Measurements from ENCODE around the gene PTPRD. TPM values are rescaled to one million over a fixed set of nuclear protein-coding genes. Genes with fewer than 3 reads are reported as not detected.

The PTPRD gene
- total RNA-seq, 1 experiment from 2014 or later, result 69.6 TPM

GRCh38 chr9:9747787-9748186 lies 865.0 kb downstream of the PTPRD start (continued):
- TF ChIP-seq, protein P1, sequence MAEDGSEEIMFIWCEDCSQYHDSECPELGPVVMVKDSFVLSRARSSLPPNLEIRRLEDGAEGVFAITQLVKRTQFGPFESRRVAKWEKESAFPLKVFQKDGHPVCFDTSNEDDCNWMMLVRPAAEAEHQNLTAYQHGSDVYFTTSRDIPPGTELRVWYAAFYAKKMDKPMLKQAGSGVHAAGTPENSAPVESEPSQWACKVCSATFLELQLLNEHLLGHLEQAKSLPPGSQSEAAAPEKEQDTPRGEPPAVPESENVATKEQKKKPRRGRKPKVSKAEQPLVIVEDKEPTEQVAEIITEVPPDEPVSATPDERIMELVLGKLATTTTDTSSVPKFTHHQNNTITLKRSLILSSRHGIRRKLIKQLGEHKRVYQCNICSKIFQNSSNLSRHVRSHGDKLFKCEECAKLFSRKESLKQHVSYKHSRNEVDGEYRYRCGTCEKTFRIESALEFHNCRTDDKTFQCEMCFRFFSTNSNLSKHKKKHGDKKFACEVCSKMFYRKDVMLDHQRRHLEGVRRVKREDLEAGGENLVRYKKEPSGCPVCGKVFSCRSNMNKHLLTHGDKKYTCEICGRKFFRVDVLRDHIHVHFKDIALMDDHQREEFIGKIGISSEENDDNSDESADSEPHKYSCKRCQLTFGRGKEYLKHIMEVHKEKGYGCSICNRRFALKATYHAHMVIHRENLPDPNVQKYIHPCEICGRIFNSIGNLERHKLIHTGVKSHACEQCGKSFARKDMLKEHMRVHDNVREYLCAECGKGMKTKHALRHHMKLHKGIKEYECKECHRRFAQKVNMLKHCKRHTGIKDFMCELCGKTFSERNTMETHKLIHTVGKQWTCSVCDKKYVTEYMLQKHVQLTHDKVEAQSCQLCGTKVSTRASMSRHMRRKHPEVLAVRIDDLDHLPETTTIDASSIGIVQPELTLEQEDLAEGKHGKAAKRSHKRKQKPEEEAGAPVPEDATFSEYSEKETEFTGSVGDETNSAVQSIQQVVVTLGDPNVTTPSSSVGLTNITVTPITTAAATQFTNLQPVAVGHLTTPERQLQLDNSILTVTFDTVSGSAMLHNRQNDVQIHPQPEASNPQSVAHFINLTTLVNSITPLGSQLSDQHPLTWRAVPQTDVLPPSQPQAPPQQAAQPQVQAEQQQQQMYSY (CRISPR knock-in tag; IDR thresholded peaks at IDR 0.05), result no peak
- TF ChIP-seq, protein P2, sequence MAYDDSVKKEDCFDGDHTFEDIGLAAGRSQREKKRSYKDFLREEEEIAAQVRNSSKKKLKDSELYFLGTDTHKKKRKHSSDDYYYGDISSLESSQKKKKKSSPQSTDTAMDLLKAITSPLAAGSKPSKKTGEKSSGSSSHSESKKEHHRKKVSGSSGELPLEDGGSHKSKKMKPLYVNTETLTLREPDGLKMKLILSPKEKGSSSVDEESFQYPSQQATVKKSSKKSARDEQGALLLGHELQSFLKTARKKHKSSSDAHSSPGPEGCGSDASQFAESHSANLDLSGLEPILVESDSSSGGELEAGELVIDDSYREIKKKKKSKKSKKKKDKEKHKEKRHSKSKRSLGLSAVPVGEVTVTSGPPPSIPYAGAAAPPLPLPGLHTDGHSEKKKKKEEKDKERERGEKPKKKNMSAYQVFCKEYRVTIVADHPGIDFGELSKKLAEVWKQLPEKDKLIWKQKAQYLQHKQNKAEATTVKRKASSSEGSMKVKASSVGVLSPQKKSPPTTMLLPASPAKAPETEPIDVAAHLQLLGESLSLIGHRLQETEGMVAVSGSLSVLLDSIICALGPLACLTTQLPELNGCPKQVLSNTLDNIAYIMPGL (CRISPR knock-in tag; IDR thresholded peaks at IDR 0.05), result no peak
- TF ChIP-seq ZNF425 (CRISPR knock-in tag; conservative IDR thresholded peaks at IDR 0.05) (no peak), SP1 (CRISPR knock-in tag; conservative IDR thresholded peaks at IDR 0.05) (no peak), GTF2I (CRISPR knock-in tag; conservative IDR thresholded peaks at IDR 0.05) (no peak), ZNF423 (CRISPR knock-in tag; IDR thresholded peaks at IDR 0.05) (no peak)

DNA sequence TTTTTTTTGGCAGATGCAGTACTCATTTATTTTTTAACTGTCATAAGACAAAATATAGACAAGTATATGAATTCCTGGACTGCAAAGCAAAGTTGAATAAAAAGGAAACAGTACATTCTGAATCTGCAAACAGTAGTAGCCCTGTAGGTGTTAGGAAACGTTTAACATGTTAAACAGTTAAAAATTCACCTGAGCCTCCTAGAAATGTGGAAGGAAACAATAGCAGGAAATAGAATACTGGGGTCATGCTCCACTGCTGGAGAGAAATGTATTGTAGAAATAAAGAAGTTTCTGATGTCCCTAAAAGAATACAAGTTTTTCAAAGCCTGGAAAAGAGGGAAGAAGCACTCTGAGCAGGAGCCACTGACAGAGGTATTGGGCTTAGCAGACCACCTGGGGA lies 866.0 kb downstream of the PTPRD start:
- Mint-ChIP-seq H3K36me3 (no peaks in the 10 kb centered on the region), H3K27me3 (ENCODE audit: low read depth) (no peaks in the 10 kb centered on the region), H3K27ac (peak overlapping the region; percentile 41; the same call in 1 of the 2 replicates), H3K4me3 (no peak overlapping the region), H3K9me3 (peaks cover 3% of the 10 kb centered on the region; the same call in 1 of the 2 replicates), H3K4me1 (peaks cover 14% of the 10 kb centered on the region)
- no peak for TF ChIP-seq ZNF423 (CRISPR knock-in tag; IDR thresholded peaks at IDR 0.05)
- TF ChIP-seq PRRX2 (CRISPR knock-in tag; IDR thresholded peaks at IDR 0.05), result no peak
- no peak for TF ChIP-seq NFATC4 (CRISPR knock-in tag; IDR thresholded peaks at IDR 0.05)
- DNase-seq (ENCODE audit: low spot score), result no peak
- no peak for ATAC-seq
- CTCF ChIA-PET, result no interaction called here
- POLR2A ChIA-PET, result interaction anchor here (0.7 kb wide), 1 partner anchor 126 kb away, joined by 3 read pairs; no protein-coding TSS in a partner anchor

- DNase-seq (ENCODE audit: low spot score), result no peak
- ATAC-seq, result no peak
- ChIA-PET POLR2A (no interaction called here), CTCF (no interaction called here)
- Mint-ChIP-seq H3K27ac (no peak overlapping the region), H3K36me3 (no peaks in the 10 kb centered on the region), H3K27me3 (ENCODE audit: low read depth) (no peaks in the 10 kb centered on the region), H3K4me1 (peaks cover 11% of the 10 kb centered on the region), H3K9me3 (peaks cover 12% of the 10 kb centered on the region), H3K4me3 (no peak overlapping the region)
- no peak for TF ChIP-seq ZBTB43 (CRISPR knock-in tag; IDR thresholded peaks at IDR 0.05)
- TF ChIP-seq CREB1 (CRISPR knock-in tag; IDR thresholded peaks at IDR 0.05), result no peak
- no peak for TF ChIP-seq EMX1 (CRISPR knock-in tag; IDR thresholded peaks at IDR 0.05)
- no peak for TF ChIP-seq ATF1 (CRISPR knock-in tag; IDR thresholded peaks at IDR 0.05)
- TF ChIP-seq, protein P1 (CRISPR knock-in tag; IDR thresholded peaks at IDR 0.05), result no peak
- no peak for TF ChIP-seq IRF2 (CRISPR knock-in tag; IDR thresholded peaks at IDR 0.05; ENCODE audit: borderline replicate concordance, low read depth)
- no peak for TF ChIP-seq AFF4 (CRISPR knock-in tag; IDR thresholded peaks at IDR 0.05; ENCODE audit: borderline replicate concordance)
Measured at GRCh38 chr9:9743822-9744221, 869.0 kb downstream of the PTPRD start.
